Psoas muscle (tissue), 8 donors: Measurements from ENCODE around the gene FOXP1. TPM values are rescaled to one million over a fixed set of nuclear protein-coding genes. Genes with fewer than 3 reads are reported as not detected.
A peak's percentile ranks its signal among the peaks of the same experiment; 100 is the strongest.

Experiments used
- ATAC-seq, 4 donors: fragments of 200-7000 bp; cut with Tn5 transposase; one replicate each; pipeline ENCODE4 v1.9.1; 2020; ENCODE audit warnings: moderate library complexity in 3 of 4, mild to moderate bottlenecking in 2 of 4
- DNase-seq, 2 donors: peaks; one replicate each; pipeline ENCODE4 v3.0.0-alpha.2; 2020
- H3K27ac ChIP-seq: fragments of 200-600 bp; one replicate; pipeline ENCODE4 v1.8.0; 2022
- H3K27me3 ChIP-seq, 3 donors: fragments of 200-600 bp in 1 of 3; one replicate each; pipeline versions ENCODE4 v1.6.1 to v1.8.0; 2013 to 2022; ENCODE audit warnings: low read length in 2 of 3, mild to moderate bottlenecking in 2 of 3, moderate library complexity in 1 of 3; ENCODE audit not compliant: insufficient read depth in 3 of 3
- H3K36me3 ChIP-seq, 2 donors: fragments of 200-600 bp in 1 of 2; one replicate each; pipeline versions ENCODE4 v1.6.1 to v1.8.0; 2013 to 2022; ENCODE audit warnings: low read depth in 1 of 2, mild to moderate bottlenecking in 1 of 2, moderate library complexity in 1 of 2; ENCODE audit not compliant: insufficient read depth in 1 of 2
- H3K4me1 ChIP-seq: fragments of 200-600 bp; one replicate; pipeline ENCODE4 v1.8.0; 2022
- H3K4me3 ChIP-seq: fragments of 200-600 bp; one replicate; pipeline ENCODE4 v1.8.0; 2022; ENCODE audit warnings: mild to moderate bottlenecking
- H3K9me3 ChIP-seq: fragments of 200-600 bp; one replicate; pipeline ENCODE4 v1.8.0; 2022
- WGBS, 3 donors: extraction: QIAGEN DNeasy Blood & Tissue Kit; methylation state at CpG; one replicate each; pipeline versions ENCODE4 v1.1.6 to v1.1.7; 2013; 5-methylcytosine and 5-hydroxymethylcytosine counted together
- intact Hi-C, 2 donors: fragments of 100-400 bp; cut with DNase I; formaldehyde crosslinking; loops; one replicate each; pipeline versions ENCODE4 v1.11.0 to v1.14.2; 2022
- polyA plus RNA-seq, 3 donors: library from polyadenylated mRNA; stranded (reverse); fragments of 200-250 nt; gene quantifications; one replicate each; pipeline ENCODE4 v1.2.3, GENCODE V29; 2013
- total RNA-seq, 4 donors: library from RNA; stranded (reverse); fragmentation: NEBNext Ultra II Directional in 2 of 4; extraction: Animal tissue kit (Norgen Biotek cat#: 25700) in 2 of 4; gene quantifications; one replicate each; pipeline versions ENCODE4 v1.2.1 to v1.2.4, GENCODE V29; 2021 to 2023
- TF ChIP-seq, protein P1 (sequence below): fragments of 200-600 bp; IDR thresholded peaks from one replicate; pipeline ENCODE4 v1.8.0; 2022; ENCODE audit warnings: antibody characterized with exemption
- donor health status: healthy with polysubstance abuse.
- donor health status: DM: no; HTN: no; CAD: no; lungs with moderate emphysema.
- donor health status: Bipolar disorder and iron deficiency.
- donor health status: healthy.
- donor health status: DM: yes; HTN: yes; CAD: no.
- donor health status: DM: no; HTN: no; CAD: no.
- donor health status: DM: no; HTN: no; CAD: no.
- donor health status: DM: yes; HTN: yes; CAD: no.

Gene FOXP1
- total and polyA plus RNA-seq, 7 donors: 2.6 to 26.4 (median 15.4) TPM

DNA sequence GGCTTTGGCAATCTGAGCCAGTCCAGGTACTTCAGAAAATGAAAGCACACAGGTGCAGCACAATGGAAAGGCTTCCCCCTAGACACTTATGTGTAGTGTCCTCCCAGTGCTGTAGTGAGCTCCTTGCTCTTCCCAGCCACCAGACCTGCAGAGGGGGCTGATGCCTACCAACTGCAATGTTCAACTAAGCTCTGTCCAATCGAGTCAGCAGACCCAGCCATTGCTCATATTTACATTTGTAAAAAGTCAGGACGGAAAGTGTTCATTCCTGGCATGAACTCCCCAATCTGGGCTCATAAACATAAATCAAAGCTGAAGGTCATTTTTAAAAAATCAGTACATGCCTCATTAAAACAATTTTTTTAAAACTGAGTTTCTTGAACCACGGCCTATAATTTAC is 73.0 kb downstream of the FOXP1 start:
- no peak for ATAC-seq
- no peak for DNase-seq
- Histone ChIP-seq H3K36me3 (no peaks in the 10 kb centered on the region), H3K9me3 (no peaks in the 10 kb centered on the region), H3K27me3 (no peaks in the 10 kb centered on the region), H3K4me1 (no peaks in the 10 kb centered on the region), H3K4me3 (no peak overlapping the region), H3K27ac (no peak overlapping the region)
- TF ChIP-seq, protein P1, sequence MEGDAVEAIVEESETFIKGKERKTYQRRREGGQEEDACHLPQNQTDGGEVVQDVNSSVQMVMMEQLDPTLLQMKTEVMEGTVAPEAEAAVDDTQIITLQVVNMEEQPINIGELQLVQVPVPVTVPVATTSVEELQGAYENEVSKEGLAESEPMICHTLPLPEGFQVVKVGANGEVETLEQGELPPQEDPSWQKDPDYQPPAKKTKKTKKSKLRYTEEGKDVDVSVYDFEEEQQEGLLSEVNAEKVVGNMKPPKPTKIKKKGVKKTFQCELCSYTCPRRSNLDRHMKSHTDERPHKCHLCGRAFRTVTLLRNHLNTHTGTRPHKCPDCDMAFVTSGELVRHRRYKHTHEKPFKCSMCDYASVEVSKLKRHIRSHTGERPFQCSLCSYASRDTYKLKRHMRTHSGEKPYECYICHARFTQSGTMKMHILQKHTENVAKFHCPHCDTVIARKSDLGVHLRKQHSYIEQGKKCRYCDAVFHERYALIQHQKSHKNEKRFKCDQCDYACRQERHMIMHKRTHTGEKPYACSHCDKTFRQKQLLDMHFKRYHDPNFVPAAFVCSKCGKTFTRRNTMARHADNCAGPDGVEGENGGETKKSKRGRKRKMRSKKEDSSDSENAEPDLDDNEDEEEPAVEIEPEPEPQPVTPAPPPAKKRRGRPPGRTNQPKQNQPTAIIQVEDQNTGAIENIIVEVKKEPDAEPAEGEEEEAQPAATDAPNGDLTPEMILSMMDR: no peak
- 57 to 68% (median 59%) methylated on average over 3 of the region's 3 CpGs for WGBS, 3 donors
- intact Hi-C loops: no loop called here

DNA sequence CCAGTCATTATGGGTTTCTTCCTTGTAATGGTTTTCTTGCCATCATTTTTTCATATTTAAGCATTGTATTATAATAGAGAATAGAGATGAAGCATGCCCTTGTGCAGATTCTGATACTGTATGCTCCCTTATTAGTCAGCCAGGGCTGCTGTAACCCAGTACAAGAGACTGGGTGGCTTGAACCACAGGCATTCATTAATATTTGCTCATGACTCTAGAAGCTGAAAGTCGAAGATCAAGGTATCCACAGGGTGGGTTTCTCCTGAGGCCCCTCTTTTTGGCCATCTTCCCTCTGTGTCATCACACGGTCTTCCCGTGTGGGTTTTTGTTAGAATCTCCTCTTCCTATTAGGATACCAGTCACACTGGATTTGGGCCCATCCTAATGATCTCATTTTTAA is 74.5 kb downstream of the FOXP1 start:
- Histone ChIP-seq H3K27me3 (no peaks in the 10 kb centered on the region), H3K36me3 (no peaks in the 10 kb centered on the region), H3K4me3 (no peak overlapping the region), H3K4me1 (no peaks in the 10 kb centered on the region), H3K27ac (no peak overlapping the region), H3K9me3 (no peaks in the 10 kb centered on the region)
- DNase-seq: no peak
- ATAC-seq: no peak
- intact Hi-C loops: loop anchor here in 1 of 2 donors (10.0 kb wide), 1 partner anchor 194 kb away; no protein-coding TSS in a partner anchor
- TF ChIP-seq, protein P1: no peak
- WGBS, 3 donors: 87 to 93% (median 93%) methylated on average over 3 of the region's 3 CpGs

DNA sequence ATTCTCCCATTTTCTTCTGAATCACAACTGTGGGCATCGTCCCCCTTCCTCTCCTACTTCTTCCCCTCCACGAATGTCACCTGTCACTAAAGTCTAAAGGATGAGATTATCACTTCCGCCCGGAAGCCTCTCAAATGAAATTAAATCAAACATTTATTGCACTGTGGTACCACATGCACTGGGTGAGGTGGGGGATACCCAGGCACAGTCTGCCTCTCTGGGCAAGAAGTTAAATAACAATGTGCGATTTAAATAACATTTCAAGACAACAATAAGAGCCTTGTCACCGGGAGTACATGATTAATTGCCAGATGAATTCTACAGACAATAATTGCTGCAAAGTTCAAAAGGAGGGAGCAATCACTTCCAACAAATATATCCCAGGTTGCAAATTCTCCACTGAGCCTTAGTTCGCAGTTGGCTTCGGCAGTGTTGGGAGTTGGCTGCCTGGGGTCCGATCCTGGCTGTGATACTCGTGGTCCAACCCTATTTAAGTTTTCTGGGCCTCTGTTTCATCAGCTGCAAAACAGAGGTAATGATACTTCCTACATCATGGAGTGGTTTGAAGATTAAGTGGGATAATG is 77.7 kb downstream of the FOXP1 start:
- intact Hi-C loops: loop anchor here in 1 of 2 donors (10.0 kb wide), 1 partner anchor 191 kb away; no protein-coding TSS in a partner anchor
- TF ChIP-seq, protein P1: no peak
- Histone ChIP-seq H3K4me3 (no peak overlapping the region), H3K27ac (no peak overlapping the region), H3K4me1 (peaks cover 7% of the 10 kb centered on the region), H3K36me3 (no peaks in the 10 kb centered on the region), H3K9me3 (no peaks in the 10 kb centered on the region), H3K27me3 (no peaks in the 10 kb centered on the region)
- DNase-seq: no peak
- ATAC-seq: no peak
- 84 to 90% (median 90%) methylated on average over 10 of the region's 10 CpGs for WGBS, 3 donors

DNA sequence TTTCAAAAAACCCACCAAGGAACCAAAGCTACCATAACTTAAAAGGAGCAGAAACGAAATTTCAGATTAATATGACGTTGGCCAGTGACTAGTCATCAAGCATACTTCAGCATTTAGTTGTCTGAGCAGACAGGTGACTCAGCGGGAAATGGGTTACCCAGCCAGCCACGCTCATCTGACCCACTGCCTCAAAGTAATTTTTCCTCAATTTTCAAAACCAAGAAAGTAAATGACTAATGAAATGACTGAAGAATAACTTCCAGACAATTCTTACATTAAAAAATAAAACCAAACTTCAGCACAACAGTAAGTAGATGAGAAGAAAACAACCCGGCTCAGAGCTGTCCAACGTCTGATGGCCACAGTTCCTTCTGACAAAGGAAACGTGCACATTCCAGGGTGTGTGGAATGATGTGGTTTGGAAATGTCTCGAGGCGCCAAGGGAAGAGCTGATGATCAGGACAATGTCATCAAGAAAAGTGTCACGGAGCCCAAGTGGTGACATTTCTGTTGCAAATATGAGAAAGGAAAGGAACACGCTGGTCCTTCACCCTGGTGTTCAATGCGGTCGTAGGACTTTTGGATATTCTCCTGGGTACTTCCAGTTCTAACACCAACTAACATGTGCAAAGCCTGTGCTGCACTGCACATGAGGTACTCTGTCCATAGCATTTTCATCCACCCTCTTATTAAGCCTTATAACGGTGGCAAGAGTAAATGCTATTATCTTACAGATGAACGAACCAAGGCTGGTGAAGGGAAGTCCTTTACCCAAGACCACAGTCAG is 79.1 kb downstream of the FOXP1 start:
- 75 to 87% (median 82%) methylated on average over 15 of the region's 15 CpGs for WGBS, 3 donors
- H3K4me3 ChIP-seq: no peak overlapping the region
- peaks cover 7% of the 10 kb centered on the region for H3K4me1 ChIP-seq
- H3K9me3 ChIP-seq: no peaks in the 10 kb centered on the region
- TF ChIP-seq, protein P1: no peak
- H3K27me3 ChIP-seq: no peaks in the 10 kb centered on the region
- H3K36me3 ChIP-seq: no peaks in the 10 kb centered on the region
- intact Hi-C loops: loop anchor here in 1 of 2 donors (10.0 kb wide), 1 partner anchor 190 kb away; no protein-coding TSS in a partner anchor
- ATAC-seq (peak in 1 of 4 donors; percentile 65), DNase-seq (no peak)
- H3K27ac ChIP-seq: no peak overlapping the region
